Activated T-helper 2 cell treated with anti-CD3 and anti-CD28 coated beads, Interferon-gamma antibody, Interleukin-2, Interleukin-4, amounts not matched to agents 10 μg/mL and 5 μg/mL and 100 μg/mL, durations not matched to agents 14 hours and 24 hours and 36 hours (primary cell): Measurements from ENCODE around the gene ATXN7. TPM values are rescaled to one million over a fixed set of nuclear protein-coding genes. Genes with fewer than 3 reads are reported as not detected.

Source experiments
- DNase-seq: peaks from one replicate; pipeline ENCODE4 v3.0.0; 2021; ENCODE audit warnings: low spot score
- H3K27ac Mint-ChIP-seq: one replicate; pipeline ENCODE4 v1.8.0; 2021; ENCODE audit warnings: mixed read lengths
- H3K27me3 Mint-ChIP-seq: one replicate; pipeline ENCODE4 v1.8.0; 2021; ENCODE audit warnings: low read depth, mixed read lengths
- H3K36me3 Mint-ChIP-seq: one replicate; pipeline ENCODE4 v1.8.0; 2021; ENCODE audit warnings: low read depth, mixed read lengths
- H3K4me1 Mint-ChIP-seq: one replicate; pipeline ENCODE4 v1.8.0; 2021; ENCODE audit warnings: low read depth, mixed read lengths
- H3K4me3 Mint-ChIP-seq: one replicate; pipeline ENCODE4 v1.8.0; 2021; ENCODE audit warnings: low read depth, mild to moderate bottlenecking, moderate library complexity, mixed read lengths
- H3K9me3 Mint-ChIP-seq: one replicate; pipeline ENCODE4 v1.8.0; 2021; ENCODE audit warnings: mixed read lengths
- intact Hi-C: fragments of 100-400 bp; cut with micrococcal nuclease; formaldehyde crosslinking; loops from one replicate; pipeline ENCODE4 v1.15.1; 2023
- total RNA-seq: library from RNA; stranded (reverse); gene quantifications from 2 replicates; pipeline ENCODE4 v1.2.3, GENCODE V29; 2022

The ATXN7 gene
- total RNA-seq, 1 donor from 2014 or later, result 42.8 TPM

DNA sequence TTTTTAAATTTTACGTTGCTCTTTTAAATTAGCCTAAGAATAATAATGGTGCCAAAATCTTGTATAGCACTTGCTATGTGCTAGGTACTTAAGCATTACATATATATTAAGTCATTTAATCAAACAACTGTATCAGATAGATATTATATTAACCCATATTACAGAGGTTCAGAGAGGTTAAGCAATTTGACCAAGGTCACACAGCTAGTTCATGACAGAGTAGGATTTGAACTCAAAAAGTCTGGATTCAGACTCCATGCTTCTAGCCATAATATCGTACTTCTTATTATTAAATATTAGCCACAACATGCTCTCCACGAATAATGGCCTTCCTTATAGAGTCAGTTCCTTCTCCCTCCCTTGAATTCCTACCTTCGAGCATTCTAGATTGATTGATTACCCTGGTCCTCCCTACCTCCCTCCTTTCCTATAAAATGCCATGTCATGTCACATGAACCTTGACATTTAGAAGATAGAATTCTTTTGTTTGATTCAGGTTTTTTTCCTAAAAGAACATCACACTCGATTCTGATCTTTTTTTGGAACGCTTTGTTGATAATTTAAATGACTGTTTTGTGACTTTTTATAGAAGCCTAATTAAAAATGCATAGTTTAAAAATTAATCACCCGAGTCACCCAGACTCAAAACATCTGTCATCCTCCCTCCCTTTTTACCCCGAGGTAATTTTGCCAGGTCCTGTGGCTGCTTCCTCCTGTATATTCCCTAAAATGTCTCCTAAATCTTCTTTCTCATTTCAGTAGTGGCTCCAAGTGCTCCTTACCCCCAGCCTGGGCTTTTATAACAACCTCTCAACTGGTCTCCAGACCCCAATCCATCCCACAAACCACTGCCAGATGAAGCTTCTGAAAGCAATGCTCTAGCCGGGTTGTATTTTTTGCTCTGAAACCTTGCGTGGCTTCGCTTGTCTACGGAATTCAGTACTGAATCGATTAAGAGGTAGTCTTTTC lies 168.2 kb downstream of the ATXN7 start:
- no peak for DNase-seq
- intact Hi-C loops, result no loop called here
- Mint-ChIP-seq H3K4me3 (no peak overlapping the region), H3K36me3 (no peaks in the 10 kb centered on the region), H3K9me3 (peaks cover 16% of the 10 kb centered on the region), H3K27me3 (peaks cover 27% of the 10 kb centered on the region), H3K4me1 (peaks cover 15% of the 10 kb centered on the region), H3K27ac (no peak overlapping the region)

DNA sequence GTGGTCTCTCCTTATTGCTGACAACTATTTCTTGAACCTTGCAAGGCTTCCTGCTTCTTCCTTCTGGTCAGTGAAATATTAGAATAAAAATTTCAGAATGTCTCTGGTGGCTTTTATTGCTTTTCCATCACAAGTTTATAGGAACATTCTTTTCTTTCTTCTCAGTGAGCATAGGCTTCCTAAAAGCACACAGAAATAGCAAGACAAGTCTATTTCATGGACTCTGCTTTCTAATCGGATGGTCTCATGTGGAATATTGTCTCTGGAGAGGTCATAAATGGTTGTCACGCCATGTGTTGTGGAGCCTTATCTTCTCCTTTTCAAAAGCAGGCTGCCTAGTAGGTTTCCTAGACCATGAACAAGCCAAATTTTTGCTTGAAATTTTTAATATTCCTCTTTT lies 169.4 kb downstream of the ATXN7 start:
- H3K27ac Mint-ChIP-seq, result no peak overlapping the region
- intact Hi-C loops, result no loop called here
- H3K36me3 Mint-ChIP-seq, result no peaks in the 10 kb centered on the region
- DNase-seq, result no peak
- peaks cover 15% of the 10 kb centered on the region for H3K4me1 Mint-ChIP-seq
- peaks cover 16% of the 10 kb centered on the region for H3K9me3 Mint-ChIP-seq
- no peak overlapping the region for H3K4me3 Mint-ChIP-seq
- peaks cover 18% of the 10 kb centered on the region for H3K27me3 Mint-ChIP-seq

DNA sequence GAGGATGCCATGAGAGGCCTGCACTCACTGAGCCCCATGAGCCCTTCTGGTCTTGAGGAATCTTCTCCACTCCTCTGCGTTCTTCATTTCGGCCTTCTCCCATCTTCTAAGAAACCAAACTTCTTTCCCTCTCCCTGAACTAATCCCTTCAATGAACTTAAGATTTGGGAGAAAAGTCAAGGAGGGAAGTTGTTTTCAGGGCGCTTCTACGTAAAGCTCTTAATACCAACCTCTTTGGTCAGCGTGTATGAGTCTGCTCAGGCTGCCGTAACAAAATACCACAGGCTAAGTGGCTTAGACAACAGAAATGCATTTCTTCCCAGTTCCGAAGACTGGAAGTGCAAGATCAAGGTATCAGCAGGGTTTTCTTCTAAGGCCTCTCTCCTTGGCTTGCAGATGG lies 173.4 kb downstream of the ATXN7 start:
- peaks cover 16% of the 10 kb centered on the region for H3K9me3 Mint-ChIP-seq
- no peaks in the 10 kb centered on the region for H3K36me3 Mint-ChIP-seq
- DNase-seq, result no peak
- H3K27ac Mint-ChIP-seq, result no peak overlapping the region
- no peak overlapping the region for H3K4me3 Mint-ChIP-seq
- intact Hi-C loops, result no loop called here
- peaks cover 16% of the 10 kb centered on the region for H3K27me3 Mint-ChIP-seq
- H3K4me1 Mint-ChIP-seq, result peaks cover 6% of the 10 kb centered on the region

DNA sequence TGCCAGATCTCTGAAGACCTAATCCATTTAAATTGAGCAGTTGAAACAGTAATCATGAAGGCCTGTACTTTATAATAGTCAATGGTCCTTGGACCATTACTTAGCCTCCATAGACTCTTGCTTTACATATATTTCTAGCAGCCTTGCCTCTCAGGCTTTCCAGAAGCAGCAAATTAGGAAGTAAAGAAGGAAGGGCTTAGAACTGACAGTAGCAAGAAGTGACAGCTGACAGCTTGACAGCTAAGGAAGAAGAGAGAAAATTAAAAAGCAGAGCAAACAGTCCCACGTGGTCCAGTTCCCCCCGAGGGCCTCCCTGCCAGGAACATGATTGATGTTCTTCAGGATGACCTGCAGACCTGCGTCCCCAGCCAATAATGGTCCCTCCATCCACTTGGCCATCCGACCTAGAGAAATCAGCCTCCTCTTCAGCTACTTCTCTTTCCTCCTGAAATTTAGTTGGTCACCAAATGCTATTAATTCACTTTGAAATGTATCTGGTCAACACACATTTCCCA lies 174.6 kb downstream of the ATXN7 start:
- Mint-ChIP-seq H3K9me3 (peaks cover 16% of the 10 kb centered on the region), H3K27me3 (peaks cover 16% of the 10 kb centered on the region), H3K27ac (no peak overlapping the region), H3K4me3 (no peak overlapping the region), H3K36me3 (no peaks in the 10 kb centered on the region), H3K4me1 (peaks cover 4% of the 10 kb centered on the region)
- intact Hi-C loops, result no loop called here
- DNase-seq, result no peak

DNA sequence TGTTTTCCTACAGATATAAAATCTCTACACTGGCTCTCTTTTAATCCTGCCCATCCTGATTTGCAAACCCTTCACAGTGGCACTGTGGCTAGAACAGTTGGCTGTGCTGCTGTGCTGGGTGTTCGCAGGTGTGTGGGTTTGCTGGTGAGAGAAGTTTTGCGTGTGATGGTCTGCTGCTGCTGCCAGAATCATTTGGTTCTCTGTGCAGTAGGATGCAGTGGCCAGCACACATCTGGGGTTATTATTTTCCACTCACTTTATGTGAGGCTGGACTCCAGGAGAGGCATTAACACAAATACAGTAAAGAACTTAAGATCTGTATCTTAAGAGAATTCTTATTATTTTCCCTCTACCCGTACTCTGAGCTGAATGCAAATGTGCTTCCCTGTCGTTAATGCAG lies 175.7 kb downstream of the ATXN7 start:
- Mint-ChIP-seq H3K4me3 (no peak overlapping the region), H3K36me3 (no peaks in the 10 kb centered on the region), H3K9me3 (peaks cover 9% of the 10 kb centered on the region), H3K4me1 (peaks cover 1% of the 10 kb centered on the region), H3K27ac (no peak overlapping the region), H3K27me3 (peaks cover 18% of the 10 kb centered on the region)
- DNase-seq, result no peak
- intact Hi-C loops, result no loop called here

DNA sequence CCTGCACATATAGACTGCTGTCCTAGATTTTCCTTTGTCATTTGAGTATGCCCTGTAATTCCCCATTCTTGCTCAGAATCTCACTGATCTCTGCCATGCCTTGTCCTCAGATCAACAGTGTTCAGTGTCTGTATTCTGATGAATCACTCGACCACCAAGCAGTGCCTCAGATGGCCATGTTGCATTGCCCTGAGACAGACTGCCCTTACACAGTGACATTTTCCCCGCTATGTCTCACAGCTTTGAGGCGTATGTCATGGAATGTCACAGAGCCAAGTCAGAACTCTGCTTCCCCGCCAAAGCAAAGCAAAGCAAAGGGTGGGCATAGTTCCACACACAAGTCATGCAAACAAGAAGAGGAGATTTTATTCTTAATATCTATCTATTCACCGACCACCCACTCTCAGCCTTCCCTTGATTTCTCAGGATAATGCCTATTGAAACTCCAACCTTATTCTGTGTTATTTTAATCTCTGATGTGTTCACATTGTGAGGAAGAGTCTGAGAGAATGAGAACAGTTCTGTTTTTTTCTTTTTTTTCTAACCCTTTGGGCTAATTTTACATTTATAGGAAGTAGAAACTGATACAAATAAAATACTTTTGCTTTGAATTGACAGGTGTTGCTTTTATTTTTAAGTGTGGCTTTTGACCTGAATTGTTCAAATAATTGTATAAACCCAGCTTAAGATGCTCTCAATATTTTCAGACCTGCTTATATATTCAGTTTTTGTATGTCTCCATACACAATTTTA lies 176.5 kb downstream of the ATXN7 start:
- Mint-ChIP-seq H3K27ac (no peak overlapping the region), H3K27me3 (peaks cover 19% of the 10 kb centered on the region), H3K9me3 (peaks cover under 1% of the 10 kb centered on the region), H3K4me3 (no peak overlapping the region), H3K4me1 (no peaks in the 10 kb centered on the region), H3K36me3 (no peaks in the 10 kb centered on the region)
- intact Hi-C loops, result no loop called here
- no peak for DNase-seq

DNA sequence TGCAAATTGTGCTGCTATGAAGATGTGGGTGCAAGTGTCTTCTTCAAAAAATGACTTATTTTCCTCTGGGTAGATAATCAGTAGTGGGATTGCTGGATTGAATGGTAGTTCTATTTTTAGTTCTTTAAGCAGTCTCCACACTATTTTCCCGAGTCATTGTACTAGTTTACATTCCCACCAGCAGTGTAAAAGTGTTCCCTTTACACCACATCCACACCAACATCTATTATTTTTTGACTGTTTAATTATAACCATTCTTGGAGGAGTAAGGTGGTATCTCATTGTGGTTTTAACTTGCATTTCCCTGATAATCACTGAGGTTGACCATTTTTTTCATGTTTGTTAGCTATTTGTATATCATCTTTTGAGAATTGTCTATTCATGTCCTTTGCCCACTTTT lies 179.3 kb downstream of the ATXN7 start:
- Mint-ChIP-seq H3K4me3 (no peak overlapping the region), H3K27ac (no peak overlapping the region), H3K4me1 (no peaks in the 10 kb centered on the region), H3K9me3 (no peaks in the 10 kb centered on the region), H3K27me3 (peaks cover 22% of the 10 kb centered on the region), H3K36me3 (no peaks in the 10 kb centered on the region)
- DNase-seq, result no peak
- intact Hi-C loops, result no loop called here

DNA sequence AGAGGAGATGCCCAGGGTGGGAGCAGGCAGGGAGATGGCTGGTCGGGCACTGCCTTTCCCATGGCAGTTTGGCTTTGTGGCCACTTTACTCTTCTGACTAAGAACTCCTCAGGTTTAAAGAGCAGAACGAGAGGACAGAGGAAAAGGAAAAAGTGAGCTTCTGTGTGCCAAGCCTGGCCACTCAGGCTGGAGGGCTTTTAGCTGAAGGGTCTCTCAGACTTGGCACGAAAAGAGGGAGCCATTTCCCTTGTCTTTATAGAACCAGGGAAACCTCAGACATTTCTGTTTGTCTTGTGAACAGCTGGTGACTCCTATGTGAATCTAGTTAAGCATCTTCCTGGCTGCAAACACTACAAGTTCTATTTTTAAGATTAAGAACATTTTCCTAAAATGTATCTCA lies 182.9 kb downstream of the ATXN7 start:
- Mint-ChIP-seq H3K9me3 (no peaks in the 10 kb centered on the region), H3K27ac (no peak overlapping the region), H3K4me1 (peaks cover 14% of the 10 kb centered on the region), H3K27me3 (peaks cover 10% of the 10 kb centered on the region), H3K36me3 (no peaks in the 10 kb centered on the region), H3K4me3 (no peak overlapping the region)
- intact Hi-C loops, result no loop called here
- no peak for DNase-seq

DNA sequence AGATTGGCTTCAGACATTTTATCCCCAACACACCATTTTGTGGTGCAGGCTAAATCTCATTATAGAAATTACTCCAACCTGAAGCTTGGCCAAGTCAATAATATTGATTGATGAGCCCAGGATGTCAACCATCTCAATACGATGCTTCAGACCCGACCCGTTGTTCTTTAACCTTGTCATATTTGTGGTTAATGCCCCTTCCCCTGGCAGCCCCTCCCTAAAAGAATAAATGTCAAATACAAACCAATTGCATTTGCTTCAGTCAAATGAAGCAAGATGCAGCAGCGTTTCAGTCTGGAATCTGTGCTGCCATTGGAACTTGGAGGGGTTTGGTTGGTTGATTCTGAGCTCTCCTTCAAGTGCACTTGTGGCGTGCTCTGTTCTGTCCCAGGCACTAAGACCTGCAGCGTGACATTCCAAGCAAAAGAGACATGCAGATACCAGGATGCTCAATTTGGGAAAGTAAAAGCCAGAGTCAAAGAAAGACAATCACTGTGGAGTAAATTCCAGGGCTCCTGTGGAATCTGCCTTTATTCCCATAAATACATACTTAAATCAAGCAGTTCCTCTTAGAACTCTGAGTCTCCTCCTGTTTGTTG lies 183.4 kb downstream of the ATXN7 start:
- no peaks in the 10 kb centered on the region for H3K36me3 Mint-ChIP-seq
- no peak for DNase-seq
- intact Hi-C loops, result no loop called here
- peaks cover 8% of the 10 kb centered on the region for H3K27me3 Mint-ChIP-seq
- H3K9me3 Mint-ChIP-seq, result no peaks in the 10 kb centered on the region
- peaks cover 14% of the 10 kb centered on the region for H3K4me1 Mint-ChIP-seq
- H3K4me3 Mint-ChIP-seq, result no peak overlapping the region
- H3K27ac Mint-ChIP-seq, result no peak overlapping the region

DNA sequence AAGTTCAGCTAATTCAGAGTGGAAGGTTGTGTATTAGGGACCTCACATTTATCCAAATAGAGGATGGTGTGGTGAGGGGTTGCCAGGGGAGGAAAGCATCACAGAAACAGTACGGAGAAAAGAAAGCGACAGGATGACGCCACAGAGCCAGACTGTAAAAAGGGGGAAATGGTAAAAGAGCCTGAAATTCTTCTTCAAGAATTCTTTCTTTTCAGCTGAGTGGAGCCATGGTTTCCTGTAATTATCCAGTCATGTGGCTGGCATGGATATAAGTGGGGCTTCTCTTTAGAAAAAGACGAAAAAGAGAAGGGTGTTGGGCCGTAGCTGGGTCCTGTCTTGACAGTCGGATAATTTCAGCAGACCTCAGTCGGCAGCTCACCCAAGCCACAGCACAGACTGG lies 184.1 kb downstream of the ATXN7 start:
- H3K27ac Mint-ChIP-seq, result no peak overlapping the region
- no peaks in the 10 kb centered on the region for H3K9me3 Mint-ChIP-seq
- intact Hi-C loops, result no loop called here
- DNase-seq, result no peak
- H3K4me1 Mint-ChIP-seq, result peaks cover 14% of the 10 kb centered on the region
- peaks cover 7% of the 10 kb centered on the region for H3K27me3 Mint-ChIP-seq
- no peaks in the 10 kb centered on the region for H3K36me3 Mint-ChIP-seq
- no peak overlapping the region for H3K4me3 Mint-ChIP-seq

DNA sequence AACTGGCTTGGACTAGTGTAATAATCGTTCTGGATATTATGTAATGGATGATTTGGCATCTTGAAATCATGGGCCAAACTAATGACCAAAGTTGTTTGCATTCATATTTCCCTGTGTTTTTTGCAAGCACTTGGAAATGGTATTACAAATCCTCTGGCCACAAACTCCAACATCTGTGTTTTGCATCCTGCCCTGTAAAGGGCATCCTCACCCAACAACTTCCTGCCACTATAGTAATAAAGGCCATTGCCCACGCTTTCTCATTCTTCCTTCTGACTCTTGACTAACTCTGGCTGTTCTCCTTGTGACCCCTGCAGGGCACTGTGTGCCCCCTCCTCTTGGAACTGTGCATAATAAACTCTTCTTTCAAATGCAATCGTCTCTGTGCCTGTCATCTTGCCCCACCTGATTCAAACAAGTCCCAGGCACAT lies 185.0 kb downstream of the ATXN7 start:
- Mint-ChIP-seq H3K27ac (peak overlapping the region; percentile 47), H3K4me3 (no peak overlapping the region), H3K36me3 (no peaks in the 10 kb centered on the region), H3K4me1 (peaks cover 14% of the 10 kb centered on the region), H3K9me3 (no peaks in the 10 kb centered on the region), H3K27me3 (peaks cover 7% of the 10 kb centered on the region)
- intact Hi-C loops, result no loop called here
- no peak for DNase-seq

DNA sequence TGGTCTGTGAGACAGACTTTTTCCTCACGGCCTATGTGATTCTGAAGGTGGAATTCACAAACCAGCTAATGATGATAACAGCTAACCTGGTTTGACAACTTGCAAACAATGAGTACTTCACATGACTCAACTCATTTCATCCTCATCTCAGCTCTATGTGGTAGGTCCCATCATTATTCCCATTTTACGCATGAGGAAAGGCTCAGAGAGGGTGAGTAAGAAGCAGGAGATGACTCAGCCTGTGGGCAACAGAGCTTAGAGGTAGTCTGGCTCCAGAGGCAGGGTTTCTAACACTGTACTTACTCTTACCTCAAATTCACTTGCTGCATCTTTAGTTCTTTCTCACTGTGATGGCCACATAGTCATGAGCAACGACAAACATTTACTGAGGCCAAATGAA lies 185.5 kb downstream of the ATXN7 start:
- peak overlapping the region; percentile 50 for H3K27ac Mint-ChIP-seq
- H3K27me3 Mint-ChIP-seq, result peaks cover 5% of the 10 kb centered on the region
- intact Hi-C loops, result no loop called here

More for the DNA sequence above, 185.5 kb downstream of the ATXN7 start:
- Mint-ChIP-seq H3K9me3 (no peaks in the 10 kb centered on the region), H3K4me3 (no peak overlapping the region), H3K4me1 (peaks cover 14% of the 10 kb centered on the region), H3K36me3 (no peaks in the 10 kb centered on the region)
- DNase-seq, result no peak
